ACHN (cell line): ENCODE measurements around the gene PRICKLE3.

ENCODE experiments used
- DNase-seq: peaks from one replicate; pipeline ENCODE4 v3.0.0-alpha.2; 2015
- in situ Hi-C: cut with HindIII; loops from 2 replicates; pipeline ENCODE4 v1.10.0; 2017; ENCODE audit warnings: low sequenced_read_pairs, low pct_ligation_motif_present, low pct_unique_long_range_greater_than_20kb

The PRICKLE3 gene, protein sequence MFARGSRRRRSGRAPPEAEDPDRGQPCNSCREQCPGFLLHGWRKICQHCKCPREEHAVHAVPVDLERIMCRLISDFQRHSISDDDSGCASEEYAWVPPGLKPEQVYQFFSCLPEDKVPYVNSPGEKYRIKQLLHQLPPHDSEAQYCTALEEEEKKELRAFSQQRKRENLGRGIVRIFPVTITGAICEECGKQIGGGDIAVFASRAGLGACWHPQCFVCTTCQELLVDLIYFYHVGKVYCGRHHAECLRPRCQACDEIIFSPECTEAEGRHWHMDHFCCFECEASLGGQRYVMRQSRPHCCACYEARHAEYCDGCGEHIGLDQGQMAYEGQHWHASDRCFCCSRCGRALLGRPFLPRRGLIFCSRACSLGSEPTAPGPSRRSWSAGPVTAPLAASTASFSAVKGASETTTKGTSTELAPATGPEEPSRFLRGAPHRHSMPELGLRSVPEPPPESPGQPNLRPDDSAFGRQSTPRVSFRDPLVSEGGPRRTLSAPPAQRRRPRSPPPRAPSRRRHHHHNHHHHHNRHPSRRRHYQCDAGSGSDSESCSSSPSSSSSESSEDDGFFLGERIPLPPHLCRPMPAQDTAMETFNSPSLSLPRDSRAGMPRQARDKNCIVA

DNA sequence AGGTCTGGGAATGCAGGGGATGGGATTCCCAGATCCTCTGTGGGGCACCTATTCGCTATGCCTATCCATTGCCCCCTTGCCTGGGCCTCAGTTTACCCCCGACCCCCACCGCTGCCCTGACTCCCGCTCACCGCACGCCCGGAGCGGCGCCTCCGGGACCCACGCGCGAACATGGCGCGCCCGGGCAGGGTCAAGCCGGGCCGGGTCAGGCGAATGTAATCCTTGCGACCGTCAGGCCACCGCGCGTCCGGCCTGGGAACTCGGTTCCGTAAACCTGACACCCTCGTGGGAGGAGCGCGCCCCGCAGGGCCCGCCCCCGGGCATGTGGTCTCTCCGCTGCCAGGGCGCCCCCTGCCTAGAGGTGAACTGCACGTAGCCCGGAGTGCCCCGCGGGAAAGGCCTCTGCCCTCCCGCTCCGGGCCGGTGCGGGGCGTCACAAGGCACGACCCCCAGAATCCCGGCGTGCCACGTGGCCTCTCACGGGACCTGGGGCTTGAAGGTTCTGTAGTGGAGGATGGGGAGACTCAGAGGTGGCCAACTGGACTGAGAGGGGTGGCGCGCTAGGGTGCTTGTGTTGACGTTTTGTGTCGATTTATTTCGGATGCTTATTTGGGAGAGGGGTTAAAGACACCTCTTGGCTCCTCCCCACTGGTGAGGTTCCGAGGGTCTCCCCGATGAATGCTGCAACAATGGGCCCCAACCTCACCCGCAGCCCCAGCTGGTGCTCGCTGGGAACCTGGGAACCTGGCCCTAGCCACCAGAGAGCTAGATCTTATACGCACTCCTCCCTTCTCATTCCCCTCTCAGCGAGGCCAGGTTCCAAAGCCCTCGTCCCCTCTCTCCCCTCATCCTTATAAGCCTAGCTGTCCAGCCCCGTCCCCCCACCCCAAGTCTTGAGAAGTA is at the start of gene PRICKLE3:
TSS of gene PRICKLE3 (minus strand) at position 249 of the 903 bp plus-strand sequence. CDS start at position 173, 76 bp downstream.
- peak; percentile 70 for DNase-seq
- in situ Hi-C loops: no loop called here

GRCh38 chrX:49233887-49234555 is 47.8 kb upstream of the PRICKLE3 start:
- DNase-seq: no peak
- in situ Hi-C loops: no loop called here

DNA sequence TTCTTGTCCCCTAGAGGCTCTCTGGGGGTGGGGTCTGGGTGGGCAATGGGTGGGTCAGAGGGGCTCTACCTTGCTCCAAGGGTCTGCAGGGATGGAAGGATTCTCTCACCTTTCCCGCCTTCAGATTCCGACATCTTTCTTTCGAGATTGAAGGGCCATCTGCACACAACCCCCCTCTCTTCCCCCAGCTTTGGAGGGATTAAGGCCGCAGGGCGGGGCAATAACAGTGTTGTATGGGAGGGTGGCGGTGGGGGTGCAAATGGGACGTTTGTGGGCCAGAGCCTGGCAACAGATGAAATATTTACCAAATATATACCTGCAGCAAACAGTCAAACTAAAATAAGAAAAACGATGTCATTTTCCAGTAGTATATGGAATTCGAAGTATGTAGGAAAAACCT is 47.0 kb upstream of the PRICKLE3 start, which contains the start of gene CACNA1F:
TSS of gene CACNA1F (minus strand) at position 165 of the 400 bp plus-strand sequence. CDS start at position 134, 31 bp downstream.
- no peak for DNase-seq

GRCh38 chrX:49232525-49232924 is 46.4 kb upstream of the PRICKLE3 start:
- no peak for DNase-seq
- in situ Hi-C loops: no loop called here

More for the DNA sequence above, 47.0 kb upstream of the PRICKLE3 start, which contains the start of gene CACNA1F:
- in situ Hi-C loops: no loop called here

DNA sequence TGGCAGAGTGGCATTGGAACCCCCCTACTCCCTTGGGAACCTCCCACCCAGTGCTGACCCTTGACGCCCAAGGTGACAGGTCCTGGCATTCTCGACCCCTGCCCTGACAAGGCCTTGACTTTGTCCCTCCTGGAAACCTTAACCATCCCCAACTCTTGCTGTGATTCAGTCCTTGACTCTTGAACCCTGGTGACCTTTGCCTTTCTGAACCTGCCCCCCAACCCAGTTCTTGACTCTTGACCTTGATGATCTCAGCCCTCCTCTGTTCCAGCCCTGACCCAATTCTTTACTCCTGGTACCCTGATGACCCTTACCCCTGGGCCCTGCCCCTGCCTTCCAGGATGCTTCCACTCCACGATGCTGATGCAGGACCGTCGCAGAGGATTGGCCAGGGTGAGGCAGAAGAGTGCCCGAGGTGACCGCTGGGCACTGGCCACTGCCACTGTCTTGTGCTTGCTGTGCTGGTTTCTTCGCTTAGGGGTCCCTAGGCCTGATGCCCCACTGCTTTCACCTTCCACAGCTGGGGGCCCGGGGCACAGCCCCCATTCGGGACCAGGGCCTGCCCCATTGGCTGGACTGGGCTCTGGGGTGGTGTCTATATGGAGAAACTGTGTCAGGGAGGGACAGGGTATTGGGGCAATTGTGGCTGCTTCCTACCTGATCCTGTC is 45.3 kb upstream of the PRICKLE3 start:
- in situ Hi-C loops: no loop called here

DNA sequence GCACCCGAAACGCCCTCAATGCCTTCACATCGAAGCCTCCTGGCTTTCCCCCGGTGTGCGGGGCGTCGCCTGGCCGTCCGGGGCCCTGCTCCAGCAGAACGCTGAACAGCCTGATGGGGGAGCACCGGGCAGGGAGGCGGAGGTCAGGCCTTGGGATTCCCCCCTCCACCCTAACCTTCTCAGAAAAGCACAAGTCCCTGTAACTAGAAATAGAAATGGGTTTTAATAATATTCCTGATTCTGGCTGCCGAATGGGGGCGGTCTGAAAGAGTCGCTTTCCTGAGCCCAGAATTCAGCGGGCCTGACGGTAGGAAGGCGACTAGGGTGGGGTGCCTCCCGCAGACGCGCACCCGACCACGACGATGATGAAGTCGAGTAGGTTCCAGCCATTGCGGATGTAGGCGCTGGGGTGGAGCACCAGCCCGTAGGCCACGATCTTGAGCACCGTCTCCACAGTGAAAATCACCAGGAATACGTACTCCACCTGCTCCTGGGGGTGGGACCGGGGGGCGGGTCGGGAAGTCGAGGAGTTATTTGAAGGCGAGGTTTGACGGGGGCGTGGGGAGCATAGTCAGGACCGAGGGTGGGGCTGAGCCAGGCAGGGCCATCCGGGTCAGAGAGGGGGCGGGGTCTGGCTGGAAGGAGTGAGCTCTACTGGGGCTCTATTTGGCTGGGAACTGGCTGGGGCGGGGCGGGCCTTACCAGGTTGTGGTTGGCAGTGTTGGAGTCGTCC is 44.5 kb upstream of the PRICKLE3 start:
- in situ Hi-C loops: no loop called here
- DNase-seq: no peak

More for the DNA sequence above, 45.3 kb upstream of the PRICKLE3 start:
- DNase-seq: no peak

- DNase-seq: no peak
- in situ Hi-C loops: no loop called here
Measured at GRCh38 chrX:49228185-49228584, 42.0 kb upstream of the PRICKLE3 start.

DNA sequence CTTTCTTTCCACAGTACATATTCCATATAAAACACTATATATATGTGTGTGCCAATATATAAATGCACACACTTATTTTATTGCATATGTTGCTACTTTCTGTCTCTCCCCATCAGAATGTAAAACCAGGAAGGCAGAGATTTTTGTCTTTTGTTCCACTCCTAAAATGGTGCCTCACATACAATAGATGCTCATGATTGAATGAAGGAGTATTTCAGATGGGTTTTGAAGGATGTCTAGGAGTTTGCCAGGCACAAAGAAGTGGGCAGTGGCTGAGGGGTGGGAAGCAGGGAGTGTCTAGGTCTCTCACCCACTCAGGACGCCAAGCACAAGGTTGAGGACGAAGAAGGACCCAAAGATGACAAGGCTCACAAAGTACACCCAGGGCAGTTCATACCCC is 41.6 kb upstream of the PRICKLE3 start:
- DNase-seq: no peak
- in situ Hi-C loops: no loop called here

GRCh38 chrX:49226946-49227345 is 40.8 kb upstream of the PRICKLE3 start:
- in situ Hi-C loops: no loop called here
- no peak for DNase-seq

GRCh38 chrX:49225858-49226257 is 39.7 kb upstream of the PRICKLE3 start:
- DNase-seq: no peak
- in situ Hi-C loops: no loop called here

DNA sequence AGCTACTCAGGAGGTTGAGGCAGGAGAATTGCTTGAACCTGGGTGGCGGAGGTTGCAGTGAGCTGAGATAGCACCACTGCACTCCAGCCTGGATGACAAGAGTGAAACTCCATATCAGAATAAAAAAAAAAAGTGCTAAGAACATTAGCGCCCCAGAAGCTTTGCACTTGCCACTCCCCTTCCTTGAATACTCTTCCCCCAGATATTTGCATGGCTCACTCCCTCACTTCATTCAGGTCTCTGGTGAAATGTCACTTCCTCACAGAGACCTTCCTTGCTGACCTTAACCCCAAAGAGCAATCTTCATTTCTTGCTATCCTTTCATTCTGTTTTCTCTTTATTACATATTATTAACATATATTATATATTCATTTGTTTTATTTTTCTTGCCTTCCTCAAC is 35.7 kb upstream of the PRICKLE3 start:
- in situ Hi-C loops: no loop called here
- DNase-seq: no peak

DNA sequence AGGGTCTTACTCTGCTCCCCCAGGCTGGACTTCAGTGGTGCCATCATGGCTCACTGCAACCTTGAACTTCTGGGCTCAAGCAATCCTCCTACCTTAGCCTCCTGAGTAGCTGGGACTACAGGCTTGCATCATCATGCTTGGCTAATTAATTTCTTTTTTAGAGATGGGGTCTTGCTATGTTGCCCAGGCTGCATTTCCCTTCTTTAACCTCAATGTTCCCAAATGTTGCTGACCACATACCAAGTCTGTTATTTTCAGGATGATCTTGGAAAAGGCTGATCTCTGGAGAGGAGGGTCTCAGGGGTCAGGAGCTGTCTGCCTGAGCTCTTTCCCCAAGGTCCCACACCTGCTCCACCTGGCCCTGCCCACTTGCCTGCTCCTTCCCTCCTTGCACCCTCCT is 33.9 kb upstream of the PRICKLE3 start:
- in situ Hi-C loops: no loop called here
- DNase-seq: no peak

GRCh38 chrX:49214996-49215526 is 28.9 kb upstream of the PRICKLE3 start:
- DNase-seq: no peak
- in situ Hi-C loops: no loop called here

DNA sequence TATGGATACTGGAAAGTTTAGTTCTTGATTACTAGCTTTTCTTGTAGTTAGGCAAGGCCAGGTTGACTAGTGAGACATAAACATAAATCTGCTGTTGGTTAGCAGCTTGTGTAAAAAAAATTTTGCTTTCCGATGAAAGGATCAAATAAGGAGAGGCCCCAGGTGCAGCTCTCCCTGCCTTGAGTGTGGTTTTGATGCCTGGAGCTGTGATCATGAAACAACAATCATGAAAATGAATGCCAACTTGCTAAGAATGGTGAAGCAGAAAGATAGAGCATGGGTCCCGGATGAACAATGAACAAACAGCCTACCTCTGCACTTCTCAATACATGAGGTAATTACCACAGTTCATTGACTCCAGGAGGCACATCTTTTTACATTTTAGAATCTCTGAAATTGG is 28.2 kb upstream of the PRICKLE3 start:
- DNase-seq: no peak
- in situ Hi-C loops: no loop called here

DNA sequence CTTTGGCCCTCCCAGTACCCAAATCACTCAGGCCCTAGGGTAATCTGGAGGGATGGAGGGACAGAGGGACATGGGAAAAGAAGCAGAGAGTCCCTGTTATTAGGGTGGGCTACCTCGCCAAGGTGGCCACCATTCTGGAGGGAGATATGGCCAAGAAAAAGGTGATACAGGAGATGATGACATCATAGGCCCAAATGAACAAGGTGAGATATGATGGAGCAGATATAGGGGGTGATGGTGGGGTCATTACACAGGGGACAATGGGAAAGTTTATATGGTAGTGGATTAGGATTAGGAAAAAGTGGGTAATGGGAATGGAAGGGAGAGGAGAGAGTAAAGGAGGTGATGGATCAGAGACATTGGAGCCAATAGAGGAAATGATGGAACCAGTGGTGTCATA is 26.7 kb upstream of the PRICKLE3 start:
- no peak for DNase-seq
- in situ Hi-C loops: no loop called here

DNA sequence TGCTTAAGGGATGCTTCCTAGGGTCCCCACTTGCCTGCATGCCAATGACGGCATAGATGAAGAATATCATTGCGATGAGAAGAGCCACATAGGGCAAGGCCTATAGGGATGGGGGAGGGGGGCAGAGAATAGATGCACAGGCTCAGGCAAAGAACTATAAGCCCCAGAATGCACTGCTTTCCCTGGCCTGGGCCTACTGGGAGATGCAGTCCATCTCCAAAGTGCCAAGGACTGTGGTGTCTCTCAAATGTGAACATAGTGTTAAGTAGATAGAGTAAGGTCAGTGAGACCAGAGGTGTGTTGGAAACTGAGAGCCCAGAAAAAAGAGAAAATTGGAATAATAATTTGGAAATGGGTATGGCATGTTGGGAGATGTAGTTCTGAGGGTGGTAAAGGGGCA is 26.0 kb upstream of the PRICKLE3 start:
- DNase-seq: no peak
- in situ Hi-C loops: no loop called here

GRCh38 chrX:49211074-49211473 is 24.9 kb upstream of the PRICKLE3 start:
- no peak for DNase-seq
- in situ Hi-C loops: no loop called here
